ENCODE results near the gene HSPA4.

HSPA4 gene

DNA sequence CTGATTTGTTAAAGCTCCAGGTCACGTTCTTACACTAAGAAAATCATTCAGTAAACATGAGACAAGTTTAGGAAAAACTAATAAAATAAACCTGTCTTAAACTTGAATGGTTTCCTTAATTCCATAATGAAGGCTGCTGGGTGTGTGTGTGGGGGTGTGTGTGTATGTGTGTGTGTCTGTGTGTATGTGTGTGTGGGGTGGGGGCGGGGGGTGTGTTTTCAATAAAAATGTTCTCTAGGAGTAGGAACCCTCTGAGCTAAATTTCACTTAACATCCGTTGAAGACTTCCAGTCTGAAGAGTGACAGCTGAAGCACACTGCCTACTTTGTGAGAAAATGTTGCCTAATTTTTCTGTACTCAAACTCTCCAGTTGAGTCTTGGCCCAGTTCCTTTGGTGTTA, 54.5 kb downstream of the HSPA4 start:
- Histone ChIP-seq H3K4me1 (peaks cover 8% of the 10 kb centered on the region; the same call in 1 of the 2 replicates), H3K4me3 (ENCODE audit: low read depth, low read length) (no peak overlapping the region), H3K27me3 (no peaks in the 10 kb centered on the region), H3K9me3 (no peaks in the 10 kb centered on the region), H3K36me3 (peaks cover 38% of the 10 kb centered on the region)
- DNase-seq, result no peak
- no peak for TF ChIP-seq CTCF (IDR thresholded peaks at IDR 0.05; ENCODE audit: low read depth, low read length)

DNA sequence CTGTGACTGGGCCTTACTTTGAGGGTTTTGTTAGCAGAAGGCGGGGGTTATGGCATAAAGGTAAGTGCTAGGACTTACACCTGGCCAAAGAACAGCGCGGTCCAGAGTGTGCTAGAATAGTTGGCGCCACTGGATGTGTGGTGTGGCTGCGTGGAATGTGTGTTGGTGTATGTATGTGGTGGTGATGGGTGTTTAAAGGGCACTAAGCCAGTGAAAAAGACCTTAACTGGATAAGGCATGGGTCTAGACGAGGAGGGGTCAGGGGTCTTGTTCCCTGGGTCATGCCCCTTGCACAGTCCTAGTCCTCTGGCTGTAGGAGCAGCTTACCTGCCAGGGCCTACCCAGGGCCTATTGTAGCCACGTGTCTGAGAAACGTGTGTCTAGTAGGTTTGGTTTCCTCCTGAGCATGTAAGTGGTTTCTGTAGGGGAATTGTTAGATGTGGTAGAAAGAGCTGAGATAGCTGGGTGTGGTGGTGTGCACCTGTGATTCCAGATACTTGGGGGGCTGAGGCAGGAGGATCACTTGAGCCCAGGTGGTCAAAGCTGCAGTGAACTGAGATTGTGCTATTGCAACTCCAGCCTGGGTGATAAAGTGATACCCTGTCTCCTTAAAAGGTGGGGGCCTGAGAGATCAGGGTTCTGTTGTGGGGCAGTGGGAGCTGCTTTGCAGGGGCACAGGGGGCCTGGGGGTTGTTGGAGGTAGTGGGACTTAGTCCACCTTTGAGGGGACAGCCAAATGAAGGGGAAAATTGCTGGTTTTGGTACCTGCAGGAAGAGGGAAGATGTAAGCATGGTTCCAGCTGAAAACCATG, 55.2 kb downstream of the HSPA4 start:
- H3K36me3 ChIP-seq, result peaks cover 31% of the 10 kb centered on the region
- no peak overlapping the region for H3K4me3 ChIP-seq (ENCODE audit: low read depth, low read length)
- H3K27me3 ChIP-seq, result no peaks in the 10 kb centered on the region
- DNase-seq, result no peak
- H3K4me1 ChIP-seq, result peaks cover 8% of the 10 kb centered on the region; the same call in 1 of the 2 replicates
- H3K9me3 ChIP-seq, result no peaks in the 10 kb centered on the region
- TF ChIP-seq CTCF (IDR thresholded peaks at IDR 0.05; ENCODE audit: low read depth, low read length), result no peak

GRCh38 chr5:133108481-133108921, 56.7 kb downstream of the HSPA4 start:
- Histone ChIP-seq H3K9me3 (no peaks in the 10 kb centered on the region), H3K27me3 (no peaks in the 10 kb centered on the region), H3K36me3 (peaks cover 22% of the 10 kb centered on the region), H3K4me1 (peaks cover 8% of the 10 kb centered on the region; the same call in 1 of the 2 replicates), H3K4me3 (ENCODE audit: low read depth, low read length) (no peak overlapping the region)
- TF ChIP-seq CTCF (IDR thresholded peaks at IDR 0.05; ENCODE audit: low read depth, low read length), result no peak
- no peak for DNase-seq

DNA sequence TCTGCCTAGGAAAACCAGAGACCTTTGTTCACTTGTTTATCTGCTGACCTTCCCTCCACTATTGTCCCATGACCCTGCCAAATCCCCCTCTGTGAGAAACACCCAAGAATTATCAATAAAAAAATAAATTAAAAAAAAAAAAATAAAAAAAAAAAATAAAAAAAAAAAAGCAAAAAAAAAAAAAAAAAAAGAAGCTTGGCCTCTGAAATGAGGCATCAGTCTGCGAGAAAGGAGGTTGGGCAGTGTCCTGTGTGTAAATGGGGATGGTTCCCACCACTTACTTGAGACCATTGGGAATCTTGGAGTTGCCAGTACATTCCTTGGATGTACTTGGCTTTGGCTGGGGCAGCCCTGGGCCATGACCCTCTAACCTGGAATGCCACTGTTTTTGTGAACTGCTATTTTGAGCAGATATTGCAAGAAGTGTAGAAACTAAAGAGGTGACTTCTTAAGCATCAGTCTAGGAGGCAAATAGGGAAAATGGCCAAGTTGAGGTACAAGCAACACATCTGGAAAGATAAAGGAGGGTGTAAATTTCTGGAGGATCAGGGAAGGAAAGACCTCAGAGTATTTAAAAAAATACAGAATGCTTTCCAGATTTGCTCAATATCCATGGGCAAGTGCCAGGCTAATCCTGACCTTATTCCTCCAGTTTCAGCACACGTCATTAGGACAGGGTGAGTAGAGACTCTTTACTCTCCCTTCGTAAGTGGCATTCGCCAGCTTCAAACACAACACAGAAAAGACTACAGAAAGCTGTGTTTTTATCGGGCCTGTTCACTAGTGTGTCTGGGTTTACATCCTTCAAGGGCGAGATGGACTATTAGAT, 58.1 kb downstream of the HSPA4 start:
- Histone ChIP-seq H3K36me3 (peaks cover 8% of the 10 kb centered on the region), H3K4me1 (peaks cover 8% of the 10 kb centered on the region; the same call in 1 of the 2 replicates), H3K9me3 (no peaks in the 10 kb centered on the region), H3K27me3 (no peaks in the 10 kb centered on the region), H3K4me3 (ENCODE audit: low read depth, low read length) (no peak overlapping the region)
- TF ChIP-seq CTCF (IDR thresholded peaks at IDR 0.05; ENCODE audit: low read depth, low read length), result no peak
- no peak for DNase-seq

- Histone ChIP-seq H3K36me3 (peaks cover under 1% of the 10 kb centered on the region; the same call in 1 of the 2 replicates), H3K27me3 (no peaks in the 10 kb centered on the region), H3K9me3 (no peaks in the 10 kb centered on the region), H3K4me1 (peaks cover 3% of the 10 kb centered on the region; the same call in 1 of the 2 replicates), H3K4me3 (ENCODE audit: low read depth, low read length) (no peak overlapping the region)
- TF ChIP-seq CTCF (IDR thresholded peaks at IDR 0.05; ENCODE audit: low read depth, low read length), result no peak
- no peak for DNase-seq
Observed at GRCh38 chr5:133110709-133111108, 58.9 kb downstream of the HSPA4 start.

Measured in BE2C (cell line).